Uterus (tissue), 4 donors: ENCODE results near the gene ZFP36. TPM values are rescaled to one million over a fixed set of nuclear protein-coding genes. Genes with fewer than 3 reads are reported as not detected.

ENCODE experiments used
- DNase-seq, 2 donors: peaks; one replicate each; pipeline ENCODE4 v3.0.0-alpha.2; 2019 to 2020
- H3K27ac ChIP-seq, 2 donors: fragments of 200-600 bp; sonication (generic); 1 replicate in 1 of 2; 2 replicates in 1 of 2; pipeline ENCODE4 v1.5.1; 2016 to 2018
- H3K27me3 ChIP-seq, 2 donors: fragments of 200-600 bp; sonication (generic); one replicate each; pipeline ENCODE4 v1.5.1; 2018 to 2019; ENCODE audit warnings: control low read depth in 1 of 2
- H3K36me3 ChIP-seq, 2 donors: fragments of 200-600 bp; sonication (generic); one replicate each; pipeline ENCODE4 v1.5.1; 2019; ENCODE audit warnings: control low read depth in 1 of 2
- H3K4me1 ChIP-seq, 2 donors: fragments of 200-600 bp; sonication (generic); one replicate each; pipeline ENCODE4 v1.5.1; 2018 to 2019; ENCODE audit warnings: control low read depth in 1 of 2
- H3K4me3 ChIP-seq, 2 donors: fragments of 200-600 bp; sonication (generic); 1 replicate in 1 of 2; 2 replicates in 1 of 2; pipeline ENCODE4 v1.5.1; 2018 to 2019; ENCODE audit warnings: mild to moderate bottlenecking in 1 of 2
- H3K9me3 ChIP-seq, 2 donors: fragments of 200-600 bp; sonication (generic); one replicate each; pipeline ENCODE4 v1.5.1; 2019; ENCODE audit warnings: control low read depth in 1 of 2
- CTCF ChIP-seq, 4 experiments: fragments of 200-600 bp in 2 of 4; fragments of 450-650 bp in 2 of 4; sonication (generic) in 2 of 4; IDR thresholded peaks; one replicate each; pipeline ENCODE4 v1.5.1; 2016 to 2019; ENCODE audit warnings: antibody characterized with exemption in 4 of 4, mild to moderate bottlenecking in 2 of 4, moderate library complexity in 1 of 4
- POLR2A ChIP-seq, 2 donors: fragments of 450-650 bp; IDR thresholded peaks; one replicate each; pipeline ENCODE4 v1.6.1; 2016; ENCODE audit warnings: antibody characterized with exemption in 2 of 2, mild to moderate bottlenecking in 1 of 2, moderate library complexity in 1 of 2
- intact Hi-C: fragments of 100-400 bp; cut with DNase I; formaldehyde crosslinking; loops from one replicate; pipeline ENCODE4 v1.15.1; 2023; ENCODE audit warnings: low total_unique reads
- total RNA-seq, 4 donors: library from RNA; depleted of rRNA in 3 of 4; stranded (reverse); fragments of >200 nt in 3 of 4; gene quantifications; one replicate each; pipeline versions ENCODE4 v1.1.0 to v1.2.4, GENCODE V29; 2014 to 2023
- donor health status: DM: yes; HTN: yes; CAD: no.

ZFP36 gene
- 100 to 1,000 TPM in 2 of 4 donors, 10 to 100 TPM in 1, 1 to 10 TPM in 1; 5.0 to 276 (median 145) TPM for total RNA-seq

- no peaks in the 10 kb centered on the region for H3K36me3 ChIP-seq
- peak; percentile 94 for DNase-seq
- H3K9me3 ChIP-seq, result no peaks in the 10 kb centered on the region
- TF ChIP-seq CTCF (IDR thresholded peaks at IDR 0.05), result peak in 1 of 4 experiments; percentile 16
- peak; percentile 94 to 98 for TF ChIP-seq POLR2A (IDR thresholded peaks at IDR 0.05)
- H3K4me3 ChIP-seq, result peak within 1 kb of the TSS; percentile 83 to 98
- H3K27ac ChIP-seq, result peak within 1 kb of the TSS; percentile 99 to 100
- no peaks in the 10 kb centered on the region for H3K27me3 ChIP-seq
- intact Hi-C loops, result no loop called here
- peaks cover 5 to 12% of the 10 kb centered on the region in 2 donors for H3K4me1 ChIP-seq
These were observed at the start of gene ZFP36 for GRCh38 chr19:39406656-39407409. Gene ZFP36 (plus strand): TSS chr19:39406847. CDS start chr19:39406905, 58 bp downstream.

GRCh38 chr19:39359026-39359425 lies 47.6 kb upstream of the ZFP36 start:
- no peaks in the 10 kb centered on the region for H3K36me3 ChIP-seq
- H3K4me3 ChIP-seq, result no peak overlapping the region
- TF ChIP-seq POLR2A (IDR thresholded peaks at IDR 0.05) (no peak), CTCF (IDR thresholded peaks at IDR 0.05) (no peak)
- peaks cover 0 to 9% of the 10 kb centered on the region in 2 donors for H3K4me1 ChIP-seq
- no peaks in the 10 kb centered on the region for H3K9me3 ChIP-seq
- DNase-seq, result no peak
- intact Hi-C loops, result no loop called here
- no peaks in the 10 kb centered on the region for H3K27me3 ChIP-seq
- H3K27ac ChIP-seq, result no peak overlapping the region

GRCh38 chr19:39360599-39360998 lies 46.0 kb upstream of the ZFP36 start:
- H3K9me3 ChIP-seq, result no peaks in the 10 kb centered on the region
- H3K27ac ChIP-seq, result no peak overlapping the region
- no peaks in the 10 kb centered on the region for H3K27me3 ChIP-seq
- intact Hi-C loops, result no loop called here
- no peak overlapping the region for H3K4me3 ChIP-seq
- no peaks in the 10 kb centered on the region for H3K36me3 ChIP-seq
- TF ChIP-seq CTCF (IDR thresholded peaks at IDR 0.05), result no peak
- no peak for TF ChIP-seq POLR2A (IDR thresholded peaks at IDR 0.05)
- H3K4me1 ChIP-seq, result peaks cover 0 to 9% of the 10 kb centered on the region in 2 donors
- no peak for DNase-seq

GRCh38 chr19:39362682-39363657 lies 43.7 kb upstream of the ZFP36 start:
- no peak for TF ChIP-seq CTCF (IDR thresholded peaks at IDR 0.05)
- no peak for TF ChIP-seq POLR2A (IDR thresholded peaks at IDR 0.05)
- intact Hi-C loops, result no loop called here
- H3K27ac ChIP-seq, result peak overlapping the region; percentile 36 to 68
- no peaks in the 10 kb centered on the region for H3K9me3 ChIP-seq
- DNase-seq, result peak in 1 of 2 donors; percentile 54
- no peak overlapping the region for H3K4me3 ChIP-seq
- no peaks in the 10 kb centered on the region for H3K27me3 ChIP-seq
- H3K36me3 ChIP-seq, result no peaks in the 10 kb centered on the region
- H3K4me1 ChIP-seq, result peaks cover 0 to 9% of the 10 kb centered on the region in 2 donors
